ENCODE results near the gene APC2.
"Not testable (repeated sequence)": the region's sequence is repeated elsewhere in the genome, so short reads cannot be mapped to it uniquely, and the experiment has no call there.

Gene APC2

GRCh38 chr19:1467215-1467489, 17.2 kb downstream of the APC2 start:
- DNase-seq = no peak

GRCh38 chr19:1467490-1468273, 17.8 kb downstream of the APC2 start:
- DNase-seq = peak; percentile 61

- DNase-seq = peak; percentile 55
Observed at GRCh38 chr19:1468274-1468820, 18.4 kb downstream of the APC2 start.

- no peak for DNase-seq
Observed at GRCh38 chr19:1468821-1469254, 18.9 kb downstream of the APC2 start.

GRCh38 chr19:1469255-1470054, 19.5 kb downstream of the APC2 start:
- DNase-seq = no peak

- DNase-seq = no peak
Observed at GRCh38 chr19:1470055-1470304, 20.1 kb downstream of the APC2 start.

GRCh38 chr19:1470305-1471009, 20.5 kb downstream of the APC2 start:
- DNase-seq = peak; percentile 86

GRCh38 chr19:1471010-1471514, 21.1 kb downstream of the APC2 start:
- no peak for DNase-seq

- no peak for DNase-seq
Observed at GRCh38 chr19:1471515-1472160, 21.7 kb downstream of the APC2 start.

GRCh38 chr19:1472231-1473084, 22.5 kb downstream of the APC2 start:
- peak; percentile 53 for DNase-seq

- peak; percentile 49 for DNase-seq
Observed at GRCh38 chr19:1473085-1473851, 23.3 kb downstream of the APC2 start.

- peak; percentile 53 for DNase-seq
Observed at GRCh38 chr19:1474011-1474764, 24.3 kb downstream of the APC2 start.

GRCh38 chr19:1474765-1475351, 24.9 kb downstream of the APC2 start:
- no peak for DNase-seq

- DNase-seq = no peak
Observed at GRCh38 chr19:1475751-1476437, 26.0 kb downstream of the APC2 start.

- DNase-seq = not testable (repeated sequence)
Observed at GRCh38 chr19:1477056-1477455, 27.1 kb downstream of the APC2 start.

GRCh38 chr19:1478934-1479707, 29.2 kb downstream of the APC2 start, which contains the start of gene C19orf25:
Gene C19orf25, minus strand, starts transcription at chr19:1479215. Its CDS starts 312 bp downstream, at chr19:1478903.
- DNase-seq = peak; percentile 97

GRCh38 chr19:1481224-1481892, 31.4 kb downstream of the APC2 start:
- DNase-seq = no peak

GRCh38 chr19:1481893-1482360, 32.0 kb downstream of the APC2 start:
- DNase-seq = no peak

All from retina (tissue), 1 donor.